ENCODE results near the gene PCSK2. TPM values are rescaled to one million over a fixed set of nuclear protein-coding genes. Genes with fewer than 3 reads are reported as not detected.
A peak's percentile ranks its signal among the peaks of the same experiment; 100 is the strongest.

The PCSK2 gene
- total RNA-seq, 1 donor from 2014 or later, result 1.0 TPM

DNA sequence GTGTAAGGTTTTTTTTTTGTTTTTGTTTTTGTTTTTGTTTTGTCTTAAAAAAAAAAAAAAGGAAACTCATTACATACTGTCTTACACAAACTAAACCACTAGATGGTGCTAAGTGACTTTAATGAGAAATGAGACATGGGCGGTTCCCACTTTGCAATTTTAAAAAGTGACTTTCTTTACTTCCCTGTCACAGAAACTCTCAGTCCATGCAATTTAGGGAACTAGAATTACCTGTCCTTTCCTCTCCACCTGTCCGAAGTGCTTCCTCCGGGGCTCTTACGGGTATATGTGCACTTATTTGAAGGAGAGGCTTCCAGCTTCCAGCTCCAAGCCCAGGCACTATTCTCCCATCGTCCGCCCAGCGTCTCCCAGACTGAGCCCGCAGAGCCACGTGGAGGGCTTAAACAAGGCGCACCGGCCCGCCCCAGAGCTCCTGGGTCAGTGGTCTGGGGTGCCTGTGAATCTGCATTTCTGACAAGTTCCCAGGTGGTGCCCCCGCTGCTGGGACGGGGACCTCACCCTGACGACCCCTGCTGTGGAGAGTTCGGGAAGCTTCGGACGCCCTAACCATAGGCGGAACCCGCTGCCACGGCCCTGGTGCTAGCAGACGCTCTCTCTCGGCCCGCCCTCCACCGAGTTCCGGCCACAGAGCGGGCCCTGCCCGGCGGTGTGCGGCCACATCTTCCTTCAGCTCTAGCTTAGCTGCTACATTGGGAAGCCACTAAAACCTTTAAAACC lies 278.2 kb downstream of the PCSK2 start:
- H3K27me3 Mint-ChIP-seq (ENCODE audit: unreplicated experiment), result peaks cover 1% of the 10 kb centered on the region
- H3K9me3 Mint-ChIP-seq (ENCODE audit: unreplicated experiment), result no peaks in the 10 kb centered on the region
- H3K4me1 Mint-ChIP-seq (ENCODE audit: unreplicated experiment), result peaks cover 9% of the 10 kb centered on the region
- H3K4me3 Mint-ChIP-seq (ENCODE audit: unreplicated experiment), result peak overlapping the region; percentile 89
- H3K36me3 Mint-ChIP-seq (ENCODE audit: low read depth, unreplicated experiment), result peaks cover 5% of the 10 kb centered on the region
- DNase-seq (ENCODE audit: low spot score), result peak; percentile 44
- TF ChIP-seq, protein P1, sequence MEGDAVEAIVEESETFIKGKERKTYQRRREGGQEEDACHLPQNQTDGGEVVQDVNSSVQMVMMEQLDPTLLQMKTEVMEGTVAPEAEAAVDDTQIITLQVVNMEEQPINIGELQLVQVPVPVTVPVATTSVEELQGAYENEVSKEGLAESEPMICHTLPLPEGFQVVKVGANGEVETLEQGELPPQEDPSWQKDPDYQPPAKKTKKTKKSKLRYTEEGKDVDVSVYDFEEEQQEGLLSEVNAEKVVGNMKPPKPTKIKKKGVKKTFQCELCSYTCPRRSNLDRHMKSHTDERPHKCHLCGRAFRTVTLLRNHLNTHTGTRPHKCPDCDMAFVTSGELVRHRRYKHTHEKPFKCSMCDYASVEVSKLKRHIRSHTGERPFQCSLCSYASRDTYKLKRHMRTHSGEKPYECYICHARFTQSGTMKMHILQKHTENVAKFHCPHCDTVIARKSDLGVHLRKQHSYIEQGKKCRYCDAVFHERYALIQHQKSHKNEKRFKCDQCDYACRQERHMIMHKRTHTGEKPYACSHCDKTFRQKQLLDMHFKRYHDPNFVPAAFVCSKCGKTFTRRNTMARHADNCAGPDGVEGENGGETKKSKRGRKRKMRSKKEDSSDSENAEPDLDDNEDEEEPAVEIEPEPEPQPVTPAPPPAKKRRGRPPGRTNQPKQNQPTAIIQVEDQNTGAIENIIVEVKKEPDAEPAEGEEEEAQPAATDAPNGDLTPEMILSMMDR (IDR thresholded peaks at IDR 0.05; ENCODE audit: unreplicated experiment), result peak; percentile 85
- H3K27ac Mint-ChIP-seq (ENCODE audit: unreplicated experiment), result no peak overlapping the region

DNA sequence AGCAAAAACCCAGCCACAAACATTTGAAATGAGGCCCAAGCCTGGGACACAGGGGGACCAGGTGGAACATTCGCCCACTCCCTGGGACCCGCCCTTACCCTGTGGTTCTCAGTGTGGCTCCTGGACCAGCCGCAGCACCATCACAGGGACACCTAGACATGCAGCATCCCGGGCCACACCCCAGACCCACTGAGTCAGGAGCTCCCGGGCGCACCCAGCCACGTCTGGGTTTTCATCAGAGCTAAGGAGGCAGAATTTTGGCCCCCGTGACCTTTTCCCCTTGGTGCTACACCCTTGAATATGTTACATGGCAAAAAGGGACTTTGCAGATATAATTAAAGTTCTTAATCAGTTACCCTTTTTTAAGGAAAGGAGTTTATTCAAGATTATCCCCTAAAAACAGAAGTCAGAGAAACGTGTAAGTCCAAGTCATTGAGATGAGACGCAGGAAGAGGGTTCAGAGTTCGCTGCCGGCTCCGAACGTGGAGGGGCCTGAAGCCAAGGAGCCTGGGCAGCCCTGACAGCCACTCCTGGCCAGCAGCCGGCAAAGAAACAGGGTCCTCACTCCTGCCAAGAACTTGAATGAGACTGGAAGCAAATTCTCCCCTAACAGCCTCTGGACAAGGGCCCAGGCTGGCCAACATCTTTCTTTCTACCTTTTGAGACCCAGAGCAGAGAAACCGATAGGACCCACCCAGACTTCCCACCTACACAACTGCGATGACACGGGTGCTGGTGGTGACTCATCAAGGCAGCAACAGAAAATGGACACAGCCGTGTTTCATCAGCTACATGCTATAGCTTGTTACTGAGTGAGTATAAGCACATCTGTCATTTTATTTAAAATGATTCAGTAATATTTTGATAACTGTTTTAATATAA lies 279.0 kb downstream of the PCSK2 start:
- no peak for DNase-seq (ENCODE audit: low spot score)
- H3K4me1 Mint-ChIP-seq (ENCODE audit: unreplicated experiment), result peaks cover 9% of the 10 kb centered on the region
- H3K27ac Mint-ChIP-seq (ENCODE audit: unreplicated experiment), result no peak overlapping the region
- H3K4me3 Mint-ChIP-seq (ENCODE audit: unreplicated experiment), result no peak overlapping the region
- H3K27me3 Mint-ChIP-seq (ENCODE audit: unreplicated experiment), result peaks cover 1% of the 10 kb centered on the region
- no peaks in the 10 kb centered on the region for H3K9me3 Mint-ChIP-seq (ENCODE audit: unreplicated experiment)
- TF ChIP-seq, protein P1 (IDR thresholded peaks at IDR 0.05; ENCODE audit: unreplicated experiment), result no peak
- H3K36me3 Mint-ChIP-seq (ENCODE audit: low read depth, unreplicated experiment), result peaks cover 5% of the 10 kb centered on the region

DNA sequence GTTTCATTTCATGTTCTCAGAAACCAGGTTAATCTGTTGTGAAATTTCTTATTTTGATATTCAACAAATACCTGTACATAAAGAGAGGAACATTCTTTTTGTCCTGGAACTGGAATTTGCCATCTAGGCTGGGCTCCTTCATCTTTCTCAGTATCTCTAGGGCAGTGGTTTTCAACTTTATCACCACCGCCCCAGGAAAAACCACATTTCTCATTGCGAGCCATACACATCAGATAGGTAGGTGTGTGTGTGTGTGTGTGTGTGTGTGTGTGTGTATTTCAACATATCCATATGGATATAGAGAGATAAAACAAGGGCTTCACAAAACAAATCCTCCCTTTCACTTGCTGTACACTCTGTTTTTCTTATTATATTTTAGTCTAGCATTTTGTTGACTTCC lies 280.2 kb downstream of the PCSK2 start:
- H3K27me3 Mint-ChIP-seq (ENCODE audit: unreplicated experiment), result peaks cover 1% of the 10 kb centered on the region

DNA sequence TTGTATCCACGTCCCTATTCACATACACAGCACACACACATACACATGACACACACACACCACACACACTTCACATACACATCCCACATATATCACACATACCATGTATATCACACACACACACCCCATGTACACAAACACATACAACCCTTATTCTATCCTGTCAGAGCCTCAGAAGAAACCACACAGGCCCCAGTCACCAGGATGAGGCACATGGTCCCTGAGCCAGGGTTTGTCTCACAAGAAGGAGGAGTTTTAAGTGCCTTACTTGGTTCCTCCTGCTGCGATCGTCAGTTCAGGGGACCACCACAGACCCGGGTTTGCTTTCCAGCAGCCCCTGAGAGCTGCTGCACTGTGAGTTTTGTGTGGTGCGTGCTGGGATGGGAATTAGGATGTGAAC lies 280.7 kb downstream of the PCSK2 start:
- no peak overlapping the region for H3K27ac Mint-ChIP-seq (ENCODE audit: unreplicated experiment)
- TF ChIP-seq, protein P1 (IDR thresholded peaks at IDR 0.05; ENCODE audit: unreplicated experiment), result no peak
- no peaks in the 10 kb centered on the region for H3K9me3 Mint-ChIP-seq (ENCODE audit: unreplicated experiment)
- H3K36me3 Mint-ChIP-seq (ENCODE audit: low read depth, unreplicated experiment), result peaks cover 5% of the 10 kb centered on the region
- no peak for DNase-seq (ENCODE audit: low spot score)
- peaks cover 9% of the 10 kb centered on the region for H3K4me1 Mint-ChIP-seq (ENCODE audit: unreplicated experiment)
- H3K4me3 Mint-ChIP-seq (ENCODE audit: unreplicated experiment), result no peak overlapping the region
- H3K27me3 Mint-ChIP-seq (ENCODE audit: unreplicated experiment), result peaks cover 1% of the 10 kb centered on the region

More for the DNA sequence above, 280.2 kb downstream of the PCSK2 start:
- Mint-ChIP-seq H3K27ac (ENCODE audit: unreplicated experiment) (no peak overlapping the region), H3K4me1 (ENCODE audit: unreplicated experiment) (peaks cover 9% of the 10 kb centered on the region), H3K9me3 (ENCODE audit: unreplicated experiment) (no peaks in the 10 kb centered on the region), H3K4me3 (ENCODE audit: unreplicated experiment) (no peak overlapping the region), H3K36me3 (ENCODE audit: low read depth, unreplicated experiment) (peaks cover 5% of the 10 kb centered on the region)
- TF ChIP-seq, protein P1 (IDR thresholded peaks at IDR 0.05; ENCODE audit: unreplicated experiment), result no peak
- no peak for DNase-seq (ENCODE audit: low spot score)
